Fibroblast of skin of left biceps (primary cell): ENCODE measurements around the gene FAM24B.
A peak's percentile ranks its signal among the peaks of the same experiment; 100 is the strongest.
"Not testable (repeated sequence)": the region's sequence is repeated elsewhere in the genome, so short reads cannot be mapped to it uniquely, and the experiment has no call there.

ENCODE experiments used
- DNase-seq, 2 experiments: peaks; one replicate each; pipeline ENCODE4 v3.0.0-alpha.2; 2013; ENCODE audit warnings: low read depth in 2 of 2

FAM24B gene

GRCh38 chr10:122858042-122858441, 21.3 kb downstream of the FAM24B start:
- DNase-seq: not testable (repeated sequence)

- no peak for DNase-seq
Measured at GRCh38 chr10:122856902-122857301, 22.5 kb downstream of the FAM24B start.

- no peak for DNase-seq
Measured at GRCh38 chr10:122855745-122856144, 23.6 kb downstream of the FAM24B start.

- DNase-seq: no peak
Measured at GRCh38 chr10:122854648-122855047, 24.7 kb downstream of the FAM24B start.

GRCh38 chr10:122853665-122854313, 25.6 kb downstream of the FAM24B start:
- DNase-seq: peak in 1 of 2 experiments; percentile 12

- no peak for DNase-seq
Measured at GRCh38 chr10:122852261-122852660, 27.1 kb downstream of the FAM24B start.

GRCh38 chr10:122850705-122851640, 28.4 kb downstream of the FAM24B start:
- DNase-seq: peak in 1 of 2 experiments; percentile 19

GRCh38 chr10:122849900-122850605, 29.3 kb downstream of the FAM24B start:
- DNase-seq: no peak

GRCh38 chr10:122849090-122849489, 30.3 kb downstream of the FAM24B start:
- DNase-seq: no peak

GRCh38 chr10:122847782-122848604, 31.4 kb downstream of the FAM24B start:
- DNase-seq: no peak

- no peak for DNase-seq
Measured at GRCh38 chr10:122845783-122846332, 33.5 kb downstream of the FAM24B start, which contains the start of gene CUZD1. Gene CUZD1, minus strand, starts transcription at chr10:122845857. Its CDS starts 14 bp downstream, at chr10:122845843.

- no peak for DNase-seq
Measured at GRCh38 chr10:122844146-122844545, 35.2 kb downstream of the FAM24B start.

- DNase-seq: no peak
Measured at GRCh38 chr10:122841569-122841968, 37.8 kb downstream of the FAM24B start.

- DNase-seq: no peak
Measured at GRCh38 chr10:122839505-122839904, 39.9 kb downstream of the FAM24B start.

- DNase-seq: no peak
Measured at GRCh38 chr10:122838880-122839279, 40.5 kb downstream of the FAM24B start.

- no peak for DNase-seq
Measured at GRCh38 chr10:122835908-122836307, 43.5 kb downstream of the FAM24B start.

GRCh38 chr10:122830965-122831353, 48.4 kb downstream of the FAM24B start:
- no peak for DNase-seq

- DNase-seq: no peak
Measured at GRCh38 chr10:122830273-122830964, 49.0 kb downstream of the FAM24B start.

GRCh38 chr10:122829454-122829853, 49.9 kb downstream of the FAM24B start:
- no peak for DNase-seq

- no peak for DNase-seq
Measured at GRCh38 chr10:122828716-122829255, 50.6 kb downstream of the FAM24B start.
